ENCODE results near the gene COPS3. TPM values are rescaled to one million over a fixed set of nuclear protein-coding genes. Genes with fewer than 3 reads are reported as not detected.

Gene COPS3
- polyA plus RNA-seq, 1 experiment = 73.3 TPM

GRCh38 chr17:17298108-17298507 is 17.1 kb upstream of the COPS3 start:
- no peak for TF ChIP-seq CTCF (IDR thresholded peaks at IDR 0.05; ENCODE audit: insufficient read depth, low read depth, low read length)
- Histone ChIP-seq H3K27me3 (ENCODE audit: control insufficient read depth, insufficient read depth, low read length) (no peaks in the 10 kb centered on the region), H3K4me3 (ENCODE audit: low read depth, low read length) (no peak overlapping the region), H3K36me3 (ENCODE audit: control insufficient read depth, insufficient read depth, low read length) (no peaks in the 10 kb centered on the region)
- ChIA-PET POLR2A (no interaction called here), CTCF (interaction anchor here (1.2 kb wide), 1 partner anchor 317 kb away, joined by 3 read pairs; no protein-coding TSS in a partner anchor)
- DNase-seq (ENCODE audit: low read depth) = no peak

DNA sequence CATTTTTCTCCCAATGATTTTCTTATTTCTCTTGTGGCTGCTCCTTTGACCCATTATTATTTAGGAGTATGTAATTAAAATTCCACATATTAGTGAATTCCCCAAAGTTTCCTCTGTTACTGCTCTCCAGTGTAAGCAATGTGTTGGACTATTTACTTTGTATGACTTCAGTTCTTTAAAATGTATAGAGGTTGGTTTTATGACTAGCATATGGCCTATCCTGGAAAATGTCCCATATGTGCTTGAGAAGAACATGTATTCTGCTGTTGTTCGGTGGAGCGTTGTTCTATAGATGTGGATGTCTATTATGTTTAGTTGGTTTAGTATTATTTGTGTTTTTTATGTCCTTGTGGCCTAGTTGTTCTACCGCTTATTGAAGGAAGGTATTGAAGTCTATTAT is 16.2 kb upstream of the COPS3 start:
- no peak for TF ChIP-seq CTCF (IDR thresholded peaks at IDR 0.05; ENCODE audit: insufficient read depth, low read depth, low read length)
- ChIA-PET POLR2A (no interaction called here), CTCF (interaction anchor here (1.2 kb wide), 1 partner anchor 318 kb away, joined by 3 read pairs; no protein-coding TSS in a partner anchor)
- no peaks in the 10 kb centered on the region for H3K27me3 ChIP-seq (ENCODE audit: control insufficient read depth, insufficient read depth, low read length)
- no peak for DNase-seq (ENCODE audit: low read depth)
- no peak overlapping the region for H3K4me3 ChIP-seq (ENCODE audit: low read depth, low read length)
- H3K36me3 ChIP-seq (ENCODE audit: control insufficient read depth, insufficient read depth, low read length) = no peaks in the 10 kb centered on the region

DNA sequence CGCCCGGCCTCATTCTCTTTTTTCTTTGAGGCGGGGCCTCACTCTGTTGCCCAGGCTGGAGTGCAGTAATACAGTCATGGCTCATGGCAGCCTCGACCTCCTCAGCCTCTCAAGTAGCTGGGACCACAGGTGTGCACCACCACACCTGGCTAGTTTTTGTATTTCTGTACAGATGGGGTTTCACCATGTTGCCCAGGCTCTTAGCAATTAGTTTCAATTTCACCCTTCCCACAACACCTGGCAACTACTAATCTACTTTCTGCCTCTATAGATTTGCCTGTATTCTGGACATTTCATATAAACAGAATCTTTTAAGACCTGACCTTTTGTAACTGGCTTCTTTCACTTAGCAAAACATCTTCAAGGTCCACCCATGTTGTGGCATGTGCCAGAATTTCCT is 14.1 kb upstream of the COPS3 start:
- no peaks in the 10 kb centered on the region for H3K27me3 ChIP-seq (ENCODE audit: control insufficient read depth, insufficient read depth, low read length)
- no peak for TF ChIP-seq CTCF (IDR thresholded peaks at IDR 0.05; ENCODE audit: insufficient read depth, low read depth, low read length)
- POLR2A ChIA-PET = no interaction called here
- no peaks in the 10 kb centered on the region for H3K36me3 ChIP-seq (ENCODE audit: control insufficient read depth, insufficient read depth, low read length)
- H3K4me3 ChIP-seq (ENCODE audit: low read depth, low read length) = no peak overlapping the region
- CTCF ChIA-PET = no interaction called here
- no peak for DNase-seq (ENCODE audit: low read depth)

GRCh38 chr17:17289701-17290100 is 8.7 kb upstream of the COPS3 start:
- no peak for TF ChIP-seq CTCF (IDR thresholded peaks at IDR 0.05; ENCODE audit: insufficient read depth, low read depth, low read length)
- H3K27me3 ChIP-seq (ENCODE audit: control insufficient read depth, insufficient read depth, low read length) = peaks cover 2% of the 10 kb centered on the region; the same call in 1 of the 2 replicates
- POLR2A ChIA-PET = no interaction called here
- H3K4me3 ChIP-seq (ENCODE audit: low read depth, low read length) = no peak overlapping the region
- CTCF ChIA-PET = no interaction called here
- DNase-seq (ENCODE audit: low read depth) = no peak
- H3K36me3 ChIP-seq (ENCODE audit: control insufficient read depth, insufficient read depth, low read length) = no peaks in the 10 kb centered on the region

GRCh38 chr17:17289086-17289485 is 8.0 kb upstream of the COPS3 start:
- ChIA-PET POLR2A (interaction anchor here (0.6 kb wide), 1 partner anchor 9 kb away, joined by 4 read pairs; no protein-coding TSS in a partner anchor), CTCF (no interaction called here)
- no peak overlapping the region for H3K4me3 ChIP-seq (ENCODE audit: low read depth, low read length)
- TF ChIP-seq CTCF (IDR thresholded peaks at IDR 0.05; ENCODE audit: insufficient read depth, low read depth, low read length) = no peak
- no peak for DNase-seq (ENCODE audit: low read depth)
- no peaks in the 10 kb centered on the region for H3K36me3 ChIP-seq (ENCODE audit: control insufficient read depth, insufficient read depth, low read length)
- peaks cover 2% of the 10 kb centered on the region; the same call in 1 of the 2 replicates for H3K27me3 ChIP-seq (ENCODE audit: control insufficient read depth, insufficient read depth, low read length)

Data from BJ (cell line).